Measurements from ENCODE around the gene FREM2.

GRCh38 chr13:38763446-38764381, 76.8 kb downstream of the FREM2 start:
- TF ChIP-seq CTCF (IDR thresholded peaks at IDR 0.05; ENCODE audit: insufficient read depth, low read length, poor library complexity, severe bottlenecking) (no peak), EZH2phosphoT487 (conservative IDR thresholded peaks at IDR 0.05; ENCODE audit: low read length) (no peak)
